SK-N-DZ (cell line): Measurements from ENCODE around the gene SPAG7. TPM values are rescaled to one million over a fixed set of nuclear protein-coding genes. Genes with fewer than 3 reads are reported as not detected.
A peak's percentile ranks its signal among the peaks of the same experiment; 100 is the strongest.

ENCODE experiments used
- DNase-seq: peaks from one replicate; pipeline ENCODE4 v3.0.0-alpha.2; 2015; ENCODE audit warnings: low spot score
- polyA plus RNA-seq, 2 experiments: library from polyadenylated mRNA; depleted of rRNA; stranded (reverse); fragments of >200 nt; gene quantifications; 2 replicates each; pipeline ENCODE4 v1.2.3, GENCODE V29; 2014

The SPAG7 gene
- polyA plus RNA-seq (2014; cell fraction: cytosol; rRNA removed) = 60.0 and 66.1 TPM in 2 replicates
- 51.2 and 51.5 TPM in 2 replicates for polyA plus RNA-seq (2014; cell fraction: nucleus; rRNA removed)

DNA sequence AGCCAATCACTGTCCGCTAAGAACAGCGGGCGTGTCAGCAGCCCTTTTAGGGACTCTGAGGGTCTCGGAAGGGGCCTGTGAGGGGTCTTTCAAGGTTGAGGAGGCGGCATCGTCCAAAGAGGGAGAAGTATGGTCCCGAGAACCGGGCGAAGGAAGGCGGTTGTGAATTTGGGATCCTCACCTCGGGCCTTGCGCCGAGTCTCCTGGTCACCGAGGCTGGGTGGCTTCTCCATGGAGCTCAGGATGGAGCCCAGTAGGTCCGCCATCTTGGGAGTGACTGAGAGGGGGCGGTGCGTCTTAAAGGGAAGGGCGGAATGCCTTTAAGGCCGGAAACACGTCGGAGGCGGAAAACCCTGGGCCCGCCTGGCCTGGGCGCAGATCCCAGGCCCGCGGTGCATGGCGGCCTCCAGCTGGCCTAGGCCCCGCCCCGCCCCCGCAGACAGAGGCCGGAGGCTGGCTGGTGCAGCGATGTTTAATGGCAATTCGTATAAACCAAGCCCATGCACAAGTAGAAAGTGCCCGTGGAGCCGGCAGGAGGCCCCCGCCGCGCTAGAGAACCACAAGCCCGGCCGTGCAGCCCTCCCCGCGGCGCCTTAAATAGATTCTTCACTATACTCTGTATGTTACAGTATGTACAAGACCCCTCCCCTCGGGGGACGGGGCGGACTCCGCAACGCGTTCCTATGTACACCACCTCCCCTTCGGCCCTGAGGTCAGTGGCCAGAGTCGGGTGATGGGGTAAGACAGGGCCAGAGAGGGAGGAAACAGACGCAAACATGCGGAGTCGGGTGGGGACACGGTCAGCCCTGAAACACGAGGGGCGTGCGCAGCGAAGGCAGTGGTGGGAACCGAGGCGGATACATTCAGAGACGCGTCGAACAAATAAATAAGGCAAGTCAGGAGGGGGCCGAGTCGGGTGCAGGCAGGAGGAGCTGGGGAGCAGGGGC lies at the start of gene SPAG7:
Gene SPAG7, minus strand, starts transcription at position 279 of the 947 bp plus-strand sequence. Its CDS starts 13 bp downstream, at position 266.
- peak; percentile 98 for DNase-seq

- DNase-seq = no peak
These were observed 46.7 kb upstream of the SPAG7 start for GRCh38 chr17:5014357-5014756.

DNA sequence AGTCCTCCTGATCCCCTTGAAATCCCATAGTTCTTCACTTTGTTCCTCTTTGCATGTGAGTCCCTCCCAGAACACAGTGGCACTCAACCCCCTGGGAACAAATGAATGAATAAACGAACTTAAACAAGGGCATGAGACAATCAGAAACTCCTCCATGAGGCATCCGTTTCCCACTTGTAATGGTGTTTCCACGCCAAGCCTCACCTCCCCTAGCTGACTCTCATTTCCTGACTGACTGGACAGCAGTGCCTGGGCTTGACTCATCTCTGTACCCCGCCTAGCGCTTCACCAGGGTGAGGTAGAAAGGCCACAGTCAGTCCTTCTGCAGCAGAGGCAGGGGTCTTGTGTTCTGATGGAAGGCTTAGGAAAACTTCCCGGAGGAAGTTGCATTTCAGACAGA lies 44.3 kb upstream of the SPAG7 start:
- DNase-seq = no peak

- no peak for DNase-seq
These were observed 35.7 kb upstream of the SPAG7 start for GRCh38 chr17:5003214-5003867.

DNA sequence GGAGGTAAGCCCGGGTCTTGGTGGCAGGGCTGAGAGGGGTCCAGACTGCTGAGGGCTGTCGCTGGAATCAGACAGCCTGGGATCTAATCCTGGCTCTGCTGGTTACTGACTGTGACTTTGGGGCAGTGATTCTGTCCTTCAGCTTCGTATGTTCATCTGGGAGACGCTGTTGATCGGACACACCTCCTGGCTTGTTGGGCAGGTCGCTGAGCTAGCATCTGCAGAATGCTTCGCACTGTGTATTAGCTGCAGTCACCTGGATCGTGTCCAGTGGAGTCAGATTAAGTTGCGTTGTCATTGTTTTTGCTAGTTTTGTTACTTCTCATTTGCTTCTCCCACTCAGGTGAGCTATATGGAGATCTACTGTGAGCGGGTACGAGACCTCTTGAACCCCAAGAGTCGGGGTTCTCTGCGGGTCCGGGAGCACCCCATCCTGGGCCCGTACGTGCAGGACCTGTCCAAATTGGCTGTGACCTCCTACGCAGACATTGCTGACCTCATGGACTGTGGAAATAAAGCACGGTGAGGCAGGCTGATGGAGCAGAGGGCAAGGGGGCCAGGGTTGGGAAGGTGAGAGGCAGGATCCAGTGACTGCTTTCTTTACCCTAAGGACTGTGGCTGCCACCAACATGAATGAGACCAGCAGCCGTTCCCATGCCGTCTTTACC lies 34.6 kb upstream of the SPAG7 start:
- no peak for DNase-seq

DNA sequence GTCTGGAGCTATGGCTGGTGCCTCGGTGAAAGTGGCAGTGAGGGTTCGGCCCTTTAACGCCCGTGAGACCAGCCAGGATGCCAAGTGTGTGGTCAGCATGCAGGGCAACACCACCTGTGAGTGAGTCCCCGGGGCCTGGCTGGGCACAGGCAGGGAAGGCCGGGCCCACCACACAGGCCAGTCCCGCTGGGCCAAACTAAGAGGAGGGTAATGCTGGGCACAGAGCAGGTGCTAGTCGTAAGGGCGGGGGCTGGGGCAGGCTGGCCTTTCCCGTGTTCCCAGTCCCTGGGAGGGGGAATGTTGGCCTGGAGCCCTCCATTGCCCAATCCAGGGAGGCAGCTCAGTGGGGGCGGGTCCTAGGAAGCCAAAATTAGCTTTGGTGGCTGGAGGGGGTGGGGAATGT lies 32.6 kb upstream of the SPAG7 start:
- DNase-seq = no peak

DNA sequence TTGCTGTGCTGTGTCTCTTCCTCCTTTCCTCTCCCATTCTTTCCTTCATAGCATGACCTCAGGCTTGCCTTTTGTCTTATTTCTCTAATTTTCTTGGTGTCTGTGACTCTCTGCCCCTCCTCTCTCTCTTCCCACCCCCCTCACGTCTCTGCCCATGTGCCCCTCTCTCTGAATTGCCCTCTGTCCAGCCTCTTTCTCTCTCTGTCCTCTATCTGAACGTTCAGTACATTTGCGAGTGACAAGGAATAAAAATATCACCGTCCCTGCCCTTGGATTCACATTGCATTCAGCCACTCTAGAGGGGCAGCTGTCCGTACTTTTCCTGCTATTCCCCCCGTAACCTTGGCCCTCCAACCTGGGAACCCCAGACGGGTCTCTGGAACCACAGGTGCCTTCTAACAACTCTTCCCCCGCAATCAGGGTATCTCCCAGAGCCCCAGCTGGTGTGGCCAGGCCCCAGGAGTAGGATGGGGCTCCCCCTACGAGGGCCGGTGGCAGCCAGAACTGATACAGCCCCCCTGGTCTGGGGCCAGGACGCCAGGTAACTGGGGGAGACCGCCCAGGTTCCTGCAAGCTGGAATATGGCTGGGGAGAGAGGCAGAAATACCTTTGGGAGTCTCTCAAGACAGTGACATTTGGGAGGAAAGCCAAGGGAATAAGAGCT lies 31.9 kb upstream of the SPAG7 start:
- DNase-seq = no peak

- DNase-seq = no peak
These were observed 31.3 kb upstream of the SPAG7 start for GRCh38 chr17:4998732-4999429.

GRCh38 chr17:4998027-4998731 lies 30.6 kb upstream of the SPAG7 start:
- DNase-seq = no peak

DNA sequence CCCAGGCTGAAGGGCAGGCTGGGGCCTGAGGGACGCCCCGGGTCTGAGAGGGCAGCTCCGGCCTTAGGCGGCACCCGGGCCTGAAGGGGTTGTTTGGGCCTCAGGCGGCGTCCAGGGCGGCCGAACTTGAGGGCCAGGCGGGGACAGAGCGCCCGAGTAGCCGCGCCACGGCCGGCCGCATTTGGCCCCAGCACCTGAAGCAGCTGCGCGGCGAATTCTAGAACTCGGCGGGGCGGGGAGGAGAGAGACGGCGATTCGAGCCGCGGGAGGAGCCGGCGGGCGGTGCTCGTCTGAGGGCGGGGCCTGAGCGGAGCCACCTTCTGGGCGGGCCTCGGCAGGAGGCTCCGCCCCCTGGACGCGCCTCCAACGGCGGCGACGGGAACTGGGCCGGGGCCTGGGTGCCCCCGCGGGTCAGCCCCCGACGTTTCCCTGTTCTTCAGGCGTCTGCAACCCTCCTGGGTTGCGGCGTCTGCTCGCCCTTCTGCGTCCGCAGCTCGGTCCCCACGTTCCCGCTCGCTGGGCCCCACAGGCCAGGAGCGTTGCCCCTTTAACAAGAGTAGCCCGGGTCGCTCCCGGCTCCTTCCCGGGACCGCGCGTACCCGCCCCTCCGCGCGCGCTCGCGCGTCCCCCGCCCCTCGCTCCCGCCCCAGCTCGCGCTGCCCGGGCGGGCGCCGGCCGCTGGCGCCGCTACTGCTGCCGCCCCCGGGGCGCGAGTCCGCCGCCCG lies 29.8 kb upstream of the SPAG7 start, which contains the start of the genes INCA1 and KIF1C:
Gene INCA1, minus strand, starts transcription at position 221 of the 725 bp plus-strand sequence. CDS start 3,085 bp downstream, outside the sequence.
Gene KIF1C, plus strand, starts transcription at position 649 of the 725 bp plus-strand sequence. CDS start 2,297 bp downstream, outside the sequence.
- DNase-seq = peak; percentile 91

DNA sequence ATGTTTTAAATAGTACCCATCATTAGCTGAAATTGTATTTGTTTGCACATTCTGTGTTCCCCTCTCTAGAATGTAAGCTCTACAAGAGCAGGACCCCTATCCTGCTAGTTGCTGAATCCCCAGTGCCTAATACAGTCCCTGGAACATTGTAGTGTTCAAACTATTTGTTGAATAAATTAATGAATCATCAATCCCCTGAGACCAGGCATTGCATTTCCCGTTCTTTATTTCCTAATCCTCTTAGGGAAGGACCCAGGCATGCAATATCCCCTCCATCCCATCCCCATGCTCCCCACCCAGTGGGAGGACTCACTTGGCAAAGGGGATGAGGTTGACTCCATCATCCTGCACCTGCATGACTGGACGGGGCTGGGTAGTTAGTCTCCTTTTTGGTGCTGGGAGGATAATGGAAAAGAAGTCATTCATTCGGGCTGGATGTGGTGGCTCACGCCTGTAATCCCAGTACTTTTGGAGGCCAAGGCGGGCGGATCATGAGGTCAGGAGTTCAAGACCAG lies 26.5 kb upstream of the SPAG7 start:
- no peak for DNase-seq

DNA sequence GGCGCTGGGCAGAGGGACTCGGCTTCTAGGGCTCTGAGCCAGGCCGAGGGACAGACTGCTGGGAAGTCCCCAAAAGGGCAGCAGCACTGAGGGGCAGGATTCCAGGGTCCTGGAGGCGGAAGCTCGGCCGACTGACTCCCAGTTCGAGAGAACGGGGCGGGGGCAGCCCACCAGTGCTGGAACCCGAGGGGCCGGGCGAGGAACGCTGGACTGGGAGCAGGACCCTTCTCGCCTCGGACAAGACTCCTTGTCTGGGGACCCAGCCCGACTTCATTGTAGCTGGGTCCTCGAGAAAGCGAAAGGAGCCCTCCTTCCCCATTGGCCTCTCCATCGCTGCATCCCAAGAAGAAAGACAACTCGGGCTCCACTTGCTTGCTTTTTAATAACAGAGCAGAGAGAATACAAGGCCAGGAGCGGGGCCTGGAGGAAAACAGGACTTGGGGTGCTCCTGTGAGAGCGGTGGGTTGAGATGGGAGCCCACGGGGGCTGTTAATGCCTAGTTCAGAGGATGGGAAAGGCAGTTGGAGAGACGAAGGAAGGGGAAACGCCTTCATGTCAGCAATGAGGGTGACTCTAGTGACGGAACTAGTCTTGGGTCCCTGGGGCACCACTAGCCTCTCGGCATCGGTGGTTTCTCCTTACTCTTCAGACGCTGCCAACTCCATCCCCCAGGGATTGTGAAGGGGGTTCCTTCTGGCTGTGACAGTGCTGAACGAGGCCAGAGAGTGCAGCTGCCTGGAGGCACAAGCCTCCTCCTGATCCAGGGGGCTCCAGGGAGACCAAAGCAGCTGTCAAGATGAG lies 20.4 kb upstream of the SPAG7 start:
- DNase-seq = no peak

DNA sequence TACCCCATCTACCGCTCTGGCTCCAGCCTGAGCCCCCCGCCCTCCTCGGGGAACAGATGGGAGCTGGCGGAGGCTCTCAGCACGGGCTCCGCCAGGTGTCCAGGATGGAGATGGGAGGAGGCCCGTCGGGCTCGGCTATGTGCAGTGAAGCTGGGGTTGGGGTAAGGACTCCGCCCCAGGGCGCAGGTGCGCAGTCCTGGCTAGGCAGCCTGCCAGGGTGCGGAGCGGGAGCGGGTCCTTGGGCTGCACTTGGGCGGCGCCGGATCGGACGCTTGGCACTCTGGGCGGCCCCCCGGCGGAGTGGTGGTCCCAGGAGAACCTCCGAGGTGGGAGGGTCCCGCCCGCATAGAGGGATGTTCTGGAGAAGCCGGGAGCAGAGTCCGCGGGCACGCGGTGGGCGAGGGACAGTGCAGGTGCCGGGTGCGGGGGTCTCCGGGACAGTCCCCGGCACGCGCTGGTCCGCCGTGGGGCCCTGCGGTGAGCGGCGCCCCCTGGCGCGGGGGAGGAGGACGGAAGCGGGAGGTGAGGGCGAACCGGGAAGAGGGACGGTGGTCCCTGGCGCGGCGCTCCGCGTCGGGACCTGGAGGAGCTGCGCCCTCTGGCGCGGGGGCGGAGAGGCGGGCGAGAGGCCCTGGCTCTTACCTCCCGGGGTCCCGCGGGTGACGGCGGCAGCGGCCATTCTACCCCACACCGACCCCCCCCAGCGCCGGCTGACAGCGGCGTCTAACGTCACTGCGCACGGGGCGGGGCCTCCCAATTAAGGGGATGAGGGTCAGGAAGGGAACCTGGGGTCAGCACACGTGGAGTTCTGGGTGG lies 19.5 kb upstream of the SPAG7 start, which contains the start of gene CAMTA2:
Gene CAMTA2, minus strand, starts transcription at position 725 of the 816 bp plus-strand sequence. CDS start 1,453 bp downstream, outside the sequence.
- DNase-seq = peak; percentile 92

DNA sequence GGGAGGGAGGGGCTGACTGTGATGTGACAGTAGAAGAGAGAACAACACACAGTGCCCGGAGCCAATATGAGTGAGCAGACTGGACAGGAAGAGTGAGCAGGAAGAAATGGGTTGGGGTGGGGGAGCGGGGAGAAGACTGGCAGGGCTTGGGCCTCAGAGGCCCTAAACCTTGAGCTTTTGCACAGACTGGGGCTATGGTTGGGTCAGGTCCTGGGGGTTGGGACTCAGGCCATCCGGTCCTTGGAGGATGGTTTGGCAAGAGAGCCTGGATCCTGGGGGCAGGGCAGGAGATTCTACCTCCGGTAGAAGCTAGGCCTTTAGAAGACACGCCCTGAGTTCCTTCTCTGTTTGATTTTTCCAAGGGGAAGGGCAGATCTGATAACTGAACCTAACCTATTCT lies 18.8 kb upstream of the SPAG7 start:
- no peak for DNase-seq

- DNase-seq = no peak
These were observed 14.7 kb upstream of the SPAG7 start for GRCh38 chr17:4982305-4982704.

GRCh38 chr17:4980644-4981216 lies 13.1 kb upstream of the SPAG7 start:
- peak; percentile 75 for DNase-seq

GRCh38 chr17:4978726-4979125 lies 11.1 kb upstream of the SPAG7 start:
- no peak for DNase-seq
